ENCODE results near the gene MYZAP.

DNA sequence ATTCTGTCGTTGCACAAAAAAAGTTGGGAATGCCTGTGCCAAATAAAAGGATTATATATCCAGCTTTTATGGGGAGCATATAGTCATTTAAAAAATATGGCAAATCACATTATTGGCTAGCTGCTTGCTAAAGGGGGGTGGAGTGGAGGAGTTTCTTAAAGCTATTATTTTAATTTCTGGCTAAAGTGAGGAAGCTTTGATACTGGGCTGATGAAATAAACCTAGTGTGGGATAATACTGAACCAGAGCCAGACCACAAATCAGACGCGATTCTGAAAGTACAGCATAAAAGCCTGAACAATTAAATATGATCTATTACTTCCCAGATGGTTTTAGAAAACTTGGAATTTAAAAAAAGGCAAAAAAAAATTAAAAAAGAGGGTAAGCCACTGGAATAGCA lies 129.2 kb downstream of the MYZAP start:
- TF ChIP-seq, protein P1, sequence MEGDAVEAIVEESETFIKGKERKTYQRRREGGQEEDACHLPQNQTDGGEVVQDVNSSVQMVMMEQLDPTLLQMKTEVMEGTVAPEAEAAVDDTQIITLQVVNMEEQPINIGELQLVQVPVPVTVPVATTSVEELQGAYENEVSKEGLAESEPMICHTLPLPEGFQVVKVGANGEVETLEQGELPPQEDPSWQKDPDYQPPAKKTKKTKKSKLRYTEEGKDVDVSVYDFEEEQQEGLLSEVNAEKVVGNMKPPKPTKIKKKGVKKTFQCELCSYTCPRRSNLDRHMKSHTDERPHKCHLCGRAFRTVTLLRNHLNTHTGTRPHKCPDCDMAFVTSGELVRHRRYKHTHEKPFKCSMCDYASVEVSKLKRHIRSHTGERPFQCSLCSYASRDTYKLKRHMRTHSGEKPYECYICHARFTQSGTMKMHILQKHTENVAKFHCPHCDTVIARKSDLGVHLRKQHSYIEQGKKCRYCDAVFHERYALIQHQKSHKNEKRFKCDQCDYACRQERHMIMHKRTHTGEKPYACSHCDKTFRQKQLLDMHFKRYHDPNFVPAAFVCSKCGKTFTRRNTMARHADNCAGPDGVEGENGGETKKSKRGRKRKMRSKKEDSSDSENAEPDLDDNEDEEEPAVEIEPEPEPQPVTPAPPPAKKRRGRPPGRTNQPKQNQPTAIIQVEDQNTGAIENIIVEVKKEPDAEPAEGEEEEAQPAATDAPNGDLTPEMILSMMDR (conservative IDR thresholded peaks at IDR 0.05; ENCODE audit: low read length), result no peak
- no peak for TF ChIP-seq EZH2phosphoT487 (IDR thresholded peaks at IDR 0.05; ENCODE audit: borderline replicate concordance)

Data from Loucy (cell line).